IMR-90 (cell line): ENCODE results near the gene MAK.

ENCODE experiments used
- BHLHE40 ChIP-seq: fragments of 150-350 bp; IDR thresholded peaks from 2 replicates; pipeline ENCODE4 v1.6.1; 2016; ENCODE audit warnings: mild to moderate bottlenecking, low read depth, low read length
- CEBPB ChIP-seq: IDR thresholded peaks from 2 replicates; pipeline ENCODE4 v1.6.1; 2012; ENCODE audit warnings: low read depth, low read length, improper control_type of control experiment
- CTCF ChIP-seq: conservative IDR thresholded peaks from 2 replicates; pipeline ENCODE4 v1.5.1; 2012; ENCODE audit warnings: mild to moderate bottlenecking, low read depth, low read length, improper control_type of control experiment
- ELK1 ChIP-seq: fragments of 150-350 bp; IDR thresholded peaks from 2 replicates; pipeline ENCODE4 v1.6.1; 2016; ENCODE audit warnings: low read depth, mild to moderate bottlenecking, low read length, moderate library complexity, borderline replicate concordance
- FOS ChIP-seq: fragments of 150-350 bp; IDR thresholded peaks from 2 replicates; pipeline ENCODE4 v1.6.1; 2016; ENCODE audit warnings: low read depth, low read length
- MAFK ChIP-seq: IDR thresholded peaks from 2 replicates; pipeline ENCODE4 v1.6.1; 2012; ENCODE audit warnings: low read depth, low read length, improper control_type of control experiment
- MAZ ChIP-seq: IDR thresholded peaks from 2 replicates; pipeline ENCODE4 v1.6.1; 2012; ENCODE audit warnings: low read depth, mild to moderate bottlenecking, low read length, improper control_type of control experiment, moderate library complexity, borderline replicate concordance
- MXI1 ChIP-seq: IDR thresholded peaks from 2 replicates; pipeline ENCODE4 v1.6.1; 2012; ENCODE audit warnings: low read depth, mild to moderate bottlenecking, low read length, moderate library complexity, borderline replicate concordance
- POLR2A ChIP-seq: IDR thresholded peaks from 2 replicates; pipeline ENCODE4 v1.6.1; 2012; ENCODE audit warnings: mild to moderate bottlenecking, low read depth, low read length
- RAD21 ChIP-seq: IDR thresholded peaks from 2 replicates; pipeline ENCODE4 v1.6.1; 2012; ENCODE audit warnings: low read length, improper control_type of control experiment
- RCOR1 ChIP-seq: IDR thresholded peaks from 2 replicates; pipeline ENCODE4 v1.6.1; 2012; ENCODE audit warnings: mild to moderate bottlenecking, low read length, improper control_type of control experiment; ENCODE audit not compliant: insufficient replicate concordance
- SMC3 ChIP-seq: fragments of 150-350 bp; IDR thresholded peaks from 2 replicates; pipeline ENCODE4 v1.6.1; 2016; ENCODE audit warnings: low read depth, mild to moderate bottlenecking, antibody characterized with exemption, low read length, moderate library complexity

- TF ChIP-seq CTCF (no peak), RCOR1 (no peak), FOS (no peak), POLR2A (no peak), RAD21 (no peak), MAFK (no peak), MAZ (no peak), SMC3 (no peak), ELK1 (no peak), CEBPB (no peak), MXI1 (no peak), BHLHE40 (no peak)
Measured at GRCh38 chr6:10791673-10792072, 46.7 kb downstream of the MAK start.
